ENCODE measurements around the gene TRANK1.

- TF ChIP-seq, protein P1, sequence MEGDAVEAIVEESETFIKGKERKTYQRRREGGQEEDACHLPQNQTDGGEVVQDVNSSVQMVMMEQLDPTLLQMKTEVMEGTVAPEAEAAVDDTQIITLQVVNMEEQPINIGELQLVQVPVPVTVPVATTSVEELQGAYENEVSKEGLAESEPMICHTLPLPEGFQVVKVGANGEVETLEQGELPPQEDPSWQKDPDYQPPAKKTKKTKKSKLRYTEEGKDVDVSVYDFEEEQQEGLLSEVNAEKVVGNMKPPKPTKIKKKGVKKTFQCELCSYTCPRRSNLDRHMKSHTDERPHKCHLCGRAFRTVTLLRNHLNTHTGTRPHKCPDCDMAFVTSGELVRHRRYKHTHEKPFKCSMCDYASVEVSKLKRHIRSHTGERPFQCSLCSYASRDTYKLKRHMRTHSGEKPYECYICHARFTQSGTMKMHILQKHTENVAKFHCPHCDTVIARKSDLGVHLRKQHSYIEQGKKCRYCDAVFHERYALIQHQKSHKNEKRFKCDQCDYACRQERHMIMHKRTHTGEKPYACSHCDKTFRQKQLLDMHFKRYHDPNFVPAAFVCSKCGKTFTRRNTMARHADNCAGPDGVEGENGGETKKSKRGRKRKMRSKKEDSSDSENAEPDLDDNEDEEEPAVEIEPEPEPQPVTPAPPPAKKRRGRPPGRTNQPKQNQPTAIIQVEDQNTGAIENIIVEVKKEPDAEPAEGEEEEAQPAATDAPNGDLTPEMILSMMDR (conservative IDR thresholded peaks at IDR 0.05; ENCODE audit: low read depth in 2 of 2): no peak
- TF ChIP-seq EZH2 (IDR thresholded peaks at IDR 0.05; ENCODE audit: low read depth, unreplicated experiment) (no peak), REST (IDR thresholded peaks at IDR 0.05; ENCODE audit: unreplicated experiment) (no peak), POLR2AphosphoS5 (IDR thresholded peaks at IDR 0.05; ENCODE audit: low read depth) (no peak), EZH2phosphoT487 (IDR thresholded peaks at IDR 0.05; ENCODE audit: unreplicated experiment) (no peak), ZNF331 (CRISPR knock-in tag; IDR thresholded peaks at IDR 0.05; ENCODE audit: low read depth) (no peak), NANOG (IDR thresholded peaks at IDR 0.05; ENCODE audit: borderline replicate concordance) (no peak), JUNB (IDR thresholded peaks at IDR 0.05; ENCODE audit: unreplicated experiment) (no peak), CREB1 (CRISPR knock-in tag; IDR thresholded peaks at IDR 0.05; ENCODE audit: low read depth) (no peak), STAT1 (IDR thresholded peaks at IDR 0.05; ENCODE audit: unreplicated experiment) (no peak), ZNF114 (CRISPR knock-in tag; IDR thresholded peaks at IDR 0.05) (no peak)
- TF ChIP-seq, protein P2, sequence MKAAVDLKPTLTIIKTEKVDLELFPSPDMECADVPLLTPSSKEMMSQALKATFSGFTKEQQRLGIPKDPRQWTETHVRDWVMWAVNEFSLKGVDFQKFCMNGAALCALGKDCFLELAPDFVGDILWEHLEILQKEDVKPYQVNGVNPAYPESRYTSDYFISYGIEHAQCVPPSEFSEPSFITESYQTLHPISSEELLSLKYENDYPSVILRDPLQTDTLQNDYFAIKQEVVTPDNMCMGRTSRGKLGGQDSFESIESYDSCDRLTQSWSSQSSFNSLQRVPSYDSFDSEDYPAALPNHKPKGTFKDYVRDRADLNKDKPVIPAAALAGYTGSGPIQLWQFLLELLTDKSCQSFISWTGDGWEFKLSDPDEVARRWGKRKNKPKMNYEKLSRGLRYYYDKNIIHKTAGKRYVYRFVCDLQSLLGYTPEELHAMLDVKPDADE (IDR thresholded peaks at IDR 0.05): no peak
Measured at GRCh38 chr3:36944641-36945270, at the start of gene TRANK1.
